VCaP (cell line): ENCODE results near the gene HTR3C.

Experiments
- H3K27ac ChIP-seq: fragments of 450-650 bp; 2 replicates; pipeline ENCODE4 v1.5.1; 2017
- CTCF ChIP-seq: fragments of 450-650 bp; conservative IDR thresholded peaks from 2 replicates; pipeline ENCODE4 v1.5.1; 2017; ENCODE audit warnings: mild to moderate bottlenecking, moderate library complexity

HTR3C gene

GRCh38 chr3:184040010-184040409, 12.8 kb upstream of the HTR3C start:
- H3K27ac ChIP-seq, result no peak overlapping the region
- TF ChIP-seq CTCF, result peak; percentile 68

GRCh38 chr3:184042617-184043016, 10.2 kb upstream of the HTR3C start:
- H3K27ac ChIP-seq, result peak overlapping the region; percentile 23; the same call in 1 of the 2 replicates
- no peak for TF ChIP-seq CTCF

GRCh38 chr3:184045995-184046394, 6.9 kb upstream of the HTR3C start:
- no peak for TF ChIP-seq CTCF
- H3K27ac ChIP-seq, result no peak overlapping the region

- no peak overlapping the region for H3K27ac ChIP-seq
- no peak for TF ChIP-seq CTCF
These were observed 2.5 kb upstream of the HTR3C start for GRCh38 chr3:184050217-184050847.

- TF ChIP-seq CTCF, result no peak
- no peak overlapping the region for H3K27ac ChIP-seq
These were observed 5.2 kb downstream of the HTR3C start for GRCh38 chr3:184058029-184058428.

GRCh38 chr3:184059424-184059823, 6.6 kb downstream of the HTR3C start:
- TF ChIP-seq CTCF, result no peak
- H3K27ac ChIP-seq, result no peak overlapping the region

GRCh38 chr3:184062637-184063036, 9.8 kb downstream of the HTR3C start:
- no peak for TF ChIP-seq CTCF
- H3K27ac ChIP-seq, result no peak overlapping the region

GRCh38 chr3:184066211-184066610, 13.4 kb downstream of the HTR3C start:
- no peak overlapping the region for H3K27ac ChIP-seq
- no peak for TF ChIP-seq CTCF
